ENCODE results near the gene FAM227B. TPM values are rescaled to one million over a fixed set of nuclear protein-coding genes. Genes with fewer than 3 reads are reported as not detected.

FAM227B gene
- polyA plus RNA-seq, 1 donor (not counting 4 experiments of a cell fraction or from before 2014, with no cell fraction given) = 7.2 TPM

DNA sequence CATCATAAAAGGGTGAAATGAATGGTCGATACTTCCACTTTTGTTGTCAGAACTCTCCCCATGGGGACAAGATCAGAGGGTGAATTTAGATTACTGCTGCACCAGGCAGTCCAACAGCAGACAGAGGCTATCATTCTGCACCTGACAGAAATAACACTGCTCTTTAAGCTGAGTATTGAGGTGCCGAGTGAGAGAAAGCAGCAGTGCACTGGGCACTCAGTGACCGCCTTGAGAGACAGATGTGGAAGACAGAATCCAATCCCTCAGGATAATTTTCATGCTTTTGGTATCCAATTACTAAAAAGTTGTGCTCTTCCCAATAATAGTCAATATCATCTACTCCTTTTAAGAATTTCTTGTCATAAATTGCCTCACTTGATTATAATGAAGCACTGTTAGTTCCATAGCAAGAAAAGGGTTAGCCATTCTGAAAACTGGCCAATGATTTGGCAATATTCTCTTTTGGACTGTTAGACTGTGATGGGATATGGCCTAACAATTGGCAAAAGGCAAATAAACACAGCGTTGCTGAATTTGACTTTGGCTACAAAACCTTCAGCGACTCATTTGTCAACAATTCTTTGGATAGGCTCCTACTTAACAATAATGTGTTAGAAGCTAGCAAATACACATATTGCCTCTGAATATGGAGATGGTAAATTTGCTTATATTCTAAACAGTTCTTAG is 192.1 kb downstream of the FAM227B start:
- DNase-seq (ENCODE audit: low read depth, low spot score) (no peak), FAIRE-seq (no peak)
- no peak overlapping the region for H3K27ac ChIP-seq (ENCODE audit: control insufficient read depth, insufficient read depth, low read length)

DNA sequence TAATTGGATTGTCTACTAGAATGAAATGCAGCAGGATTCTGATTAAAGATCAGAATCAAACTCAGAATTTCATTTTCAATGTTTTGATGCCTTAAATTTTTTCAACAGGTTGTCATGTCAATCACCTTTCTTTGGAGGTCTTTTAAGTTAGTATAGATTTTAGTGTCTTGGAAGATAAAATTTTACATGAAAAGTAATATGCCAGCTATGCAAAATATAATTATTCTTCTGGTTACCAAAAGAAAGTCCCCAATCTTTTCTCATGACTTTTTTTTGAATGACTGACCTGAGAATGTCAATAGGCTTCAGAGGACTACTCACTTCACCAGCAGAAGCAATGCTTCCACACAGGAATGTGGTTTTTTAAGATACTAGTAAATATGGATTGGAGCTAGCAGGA is 193.2 kb downstream of the FAM227B start:
- no peak overlapping the region for H3K27ac ChIP-seq (ENCODE audit: control insufficient read depth, insufficient read depth, low read length)
- no peak for DNase-seq (ENCODE audit: low read depth, low spot score)
- no peak overlapping the region for H3K4me3 ChIP-seq (ENCODE audit: control insufficient read depth in 2 of 3, extremely low read depth in 1 of 3, insufficient read depth in 2 of 3, low read depth in 1 of 3, low read length in 3 of 3)
- H3K9me1 ChIP-seq (ENCODE audit: control insufficient read depth, extremely low read depth, insufficient read depth, low read length) = no peaks in the 10 kb centered on the region
- no peak overlapping the region for H3K9ac ChIP-seq (ENCODE audit: control insufficient read depth, extremely low read depth, insufficient read depth, low read length)
- H2AFZ ChIP-seq (ENCODE audit: control insufficient read depth, low read length) = no peak overlapping the region
- H3K27me3 ChIP-seq (ENCODE audit: control insufficient read depth, extremely low read depth, insufficient read depth, low read length) = no peaks in the 10 kb centered on the region
- H3K36me3 ChIP-seq (ENCODE audit: control insufficient read depth in 2 of 2, extremely low read depth in 1 of 2, insufficient read depth in 2 of 2, low read length in 2 of 2) = no peaks in the 10 kb centered on the region
- H4K20me1 ChIP-seq (ENCODE audit: control insufficient read depth, extremely low read depth, insufficient read depth, low read length) = no peaks in the 10 kb centered on the region
- dilution Hi-C loops (cut with MboI; ENCODE audit: extremely low pct_ligation_motif_present, low sequenced_read_pairs) = no loop called here
- FAIRE-seq = no peak
- TF ChIP-seq, protein P1, sequence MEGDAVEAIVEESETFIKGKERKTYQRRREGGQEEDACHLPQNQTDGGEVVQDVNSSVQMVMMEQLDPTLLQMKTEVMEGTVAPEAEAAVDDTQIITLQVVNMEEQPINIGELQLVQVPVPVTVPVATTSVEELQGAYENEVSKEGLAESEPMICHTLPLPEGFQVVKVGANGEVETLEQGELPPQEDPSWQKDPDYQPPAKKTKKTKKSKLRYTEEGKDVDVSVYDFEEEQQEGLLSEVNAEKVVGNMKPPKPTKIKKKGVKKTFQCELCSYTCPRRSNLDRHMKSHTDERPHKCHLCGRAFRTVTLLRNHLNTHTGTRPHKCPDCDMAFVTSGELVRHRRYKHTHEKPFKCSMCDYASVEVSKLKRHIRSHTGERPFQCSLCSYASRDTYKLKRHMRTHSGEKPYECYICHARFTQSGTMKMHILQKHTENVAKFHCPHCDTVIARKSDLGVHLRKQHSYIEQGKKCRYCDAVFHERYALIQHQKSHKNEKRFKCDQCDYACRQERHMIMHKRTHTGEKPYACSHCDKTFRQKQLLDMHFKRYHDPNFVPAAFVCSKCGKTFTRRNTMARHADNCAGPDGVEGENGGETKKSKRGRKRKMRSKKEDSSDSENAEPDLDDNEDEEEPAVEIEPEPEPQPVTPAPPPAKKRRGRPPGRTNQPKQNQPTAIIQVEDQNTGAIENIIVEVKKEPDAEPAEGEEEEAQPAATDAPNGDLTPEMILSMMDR (optimal IDR thresholded peaks at IDR 0.05 in 1 of 3, IDR thresholded peaks at IDR 0.05 in 1 of 3, conservative IDR thresholded peaks at IDR 0.05 in 1 of 3; ENCODE audit: extremely low read depth in 1 of 3, insufficient read depth in 2 of 3, low read length in 3 of 3) = no peak
- TF ChIP-seq EZH2 (IDR thresholded peaks at IDR 0.05; ENCODE audit: low read length) = no peak
- no peak overlapping the region for H3K4me2 ChIP-seq (ENCODE audit: control insufficient read depth, extremely low read depth, insufficient read depth, low read depth, low read length)
- H3K79me2 ChIP-seq (ENCODE audit: control insufficient read depth, insufficient read depth, low read length) = no peaks in the 10 kb centered on the region
- H3K9me3 ChIP-seq (ENCODE audit: control insufficient read depth, low read depth, low read length) = no peaks in the 10 kb centered on the region
- H3K4me1 ChIP-seq (ENCODE audit: control insufficient read depth, extremely low read depth, insufficient read depth, low read length) = no peaks in the 10 kb centered on the region

More for the DNA sequence above, 192.1 kb downstream of the FAM227B start:
- H3K27me3 ChIP-seq (ENCODE audit: control insufficient read depth, extremely low read depth, insufficient read depth, low read length) = no peaks in the 10 kb centered on the region
- H3K79me2 ChIP-seq (ENCODE audit: control insufficient read depth, insufficient read depth, low read length) = no peaks in the 10 kb centered on the region
- no peaks in the 10 kb centered on the region for H3K9me3 ChIP-seq (ENCODE audit: control insufficient read depth, low read depth, low read length)
- H3K4me1 ChIP-seq (ENCODE audit: control insufficient read depth, extremely low read depth, insufficient read depth, low read length) = no peaks in the 10 kb centered on the region
- H3K9me1 ChIP-seq (ENCODE audit: control insufficient read depth, extremely low read depth, insufficient read depth, low read length) = no peaks in the 10 kb centered on the region
- H3K9ac ChIP-seq (ENCODE audit: control insufficient read depth, extremely low read depth, insufficient read depth, low read length) = no peak overlapping the region
- no peak overlapping the region for H3K4me2 ChIP-seq (ENCODE audit: control insufficient read depth, extremely low read depth, insufficient read depth, low read depth, low read length)
- dilution Hi-C loops (cut with MboI; ENCODE audit: extremely low pct_ligation_motif_present, low sequenced_read_pairs) = no loop called here
- no peaks in the 10 kb centered on the region for H4K20me1 ChIP-seq (ENCODE audit: control insufficient read depth, extremely low read depth, insufficient read depth, low read length)
- H3K4me3 ChIP-seq (ENCODE audit: control insufficient read depth in 2 of 3, extremely low read depth in 1 of 3, insufficient read depth in 2 of 3, low read depth in 1 of 3, low read length in 3 of 3) = no peak overlapping the region
- H2AFZ ChIP-seq (ENCODE audit: control insufficient read depth, low read length) = no peak overlapping the region
- TF ChIP-seq EZH2 (IDR thresholded peaks at IDR 0.05; ENCODE audit: low read length) = no peak
- TF ChIP-seq, protein P1 (optimal IDR thresholded peaks at IDR 0.05 in 1 of 3, IDR thresholded peaks at IDR 0.05 in 1 of 3, conservative IDR thresholded peaks at IDR 0.05 in 1 of 3; ENCODE audit: extremely low read depth in 1 of 3, insufficient read depth in 2 of 3, low read length in 3 of 3) = no peak
- H3K36me3 ChIP-seq (ENCODE audit: control insufficient read depth in 2 of 2, extremely low read depth in 1 of 2, insufficient read depth in 2 of 2, low read length in 2 of 2) = no peaks in the 10 kb centered on the region
